Smooth muscle cell (in vitro differentiated cells): ENCODE measurements around the gene CPEB1. TPM values are rescaled to one million over a fixed set of nuclear protein-coding genes. Genes with fewer than 3 reads are reported as not detected.

Source experiments
- DNase-seq: peaks from one replicate; lab custom pipeline; 2025; ENCODE audit not compliant: unreplicated experiment; lab: John Stamatoyannopoulos, UW
- H2AFZ ChIP-seq: fragments of 200-600 bp; sonication (generic); 2 replicates; pipeline ENCODE4 v1.6.0; 2016; ENCODE audit warnings: antibody characterized with exemption, low read depth, mild to moderate bottlenecking
- H3F3A ChIP-seq: fragments of 200-600 bp; sonication (generic); 2 replicates; pipeline ENCODE4 v1.6.0; 2017; ENCODE audit warnings: antibody characterized with exemption, low read depth
- H3K27ac ChIP-seq: fragments of 200-600 bp; sonication (generic); 2 replicates; pipeline ENCODE4 v1.5.1; 2016; ENCODE audit warnings: low read depth, mild to moderate bottlenecking
- H3K27me3 ChIP-seq: fragments of 200-600 bp; sonication (generic); 2 replicates; pipeline ENCODE4 v1.6.1; 2016; ENCODE audit warnings: low read depth, mild to moderate bottlenecking
- H3K36me3 ChIP-seq: fragments of 200-600 bp; sonication (generic); 2 replicates; pipeline ENCODE4 v1.5.1; 2016; ENCODE audit warnings: low read depth
- H3K4me1 ChIP-seq: fragments of 200-600 bp; sonication (generic); 2 replicates; pipeline ENCODE4 v1.5.1; 2016; ENCODE audit warnings: low read depth
- H3K4me2 ChIP-seq: fragments of 200-600 bp; sonication (generic); 2 replicates; pipeline ENCODE4 v1.6.0; 2016; ENCODE audit warnings: mild to moderate bottlenecking
- H3K4me3 ChIP-seq: fragments of 200-600 bp; sonication (generic); 2 replicates; pipeline ENCODE4 v1.5.1; 2016; ENCODE audit warnings: mild to moderate bottlenecking
- H3K79me2 ChIP-seq: fragments of 200-600 bp; sonication (generic); 2 replicates; pipeline ENCODE4 v1.6.0; 2016; ENCODE audit warnings: low read depth, mild to moderate bottlenecking
- H3K9ac ChIP-seq: fragments of 200-600 bp; sonication (generic); 2 replicates; pipeline ENCODE4 v1.6.0; 2016; ENCODE audit warnings: low read depth
- H3K9me3 ChIP-seq: fragments of 200-600 bp; sonication (generic); replicated peaks from 2 replicates; pipeline ENCODE4 v1.5.1; 2016; ENCODE audit warnings: low read depth
- H4K20me1 ChIP-seq: fragments of 200-600 bp; sonication (generic); 2 replicates; pipeline ENCODE4 v1.6.0; 2016; ENCODE audit warnings: low read depth
- CTCF ChIP-seq: fragments of 200-600 bp; sonication (generic); IDR thresholded peaks from 2 replicates; pipeline ENCODE4 v1.5.1; 2017; ENCODE audit warnings: borderline replicate concordance, mild to moderate bottlenecking, antibody characterized with exemption; ENCODE audit not compliant: insufficient read depth, poor library complexity, severe bottlenecking
- WGBS: methylation state at CpG from one replicate; pipeline ENCODE4 v1.1.7; 2016; ENCODE audit warnings: low lambda C conversion rate; 5-methylcytosine and 5-hydroxymethylcytosine counted together
- polyA plus RNA-seq: library from polyadenylated mRNA; unstranded; fragments of >200 nt; fragmentation: Nextera tagmentation; extraction: Ambion mirVana; gene quantifications from 2 replicates; pipeline ENCODE4 v1.2.1, GENCODE V29; 2016
- total RNA-seq: library from RNA; depleted of rRNA; stranded (reverse); fragments of >200 nt; gene quantifications from 2 replicates; pipeline ENCODE4 v1.2.3, GENCODE V29; 2014

The CPEB1 gene
- total and polyA plus RNA-seq, 2 experiments from 2014 or later: 5.8 to 9.8 TPM

- Histone ChIP-seq H4K20me1 (no peaks in the 10 kb centered on the region), H3K36me3 (no peaks in the 10 kb centered on the region), H3K9ac (no peak overlapping the region), H3K27ac (no peak overlapping the region), H3K27me3 (no peaks in the 10 kb centered on the region), H3F3A (no peaks in the 10 kb centered on the region), H2AFZ (no peak overlapping the region), H3K79me2 (no peaks in the 10 kb centered on the region), H3K4me3 (no peak overlapping the region), H3K4me2 (no peak overlapping the region), H3K4me1 (peaks cover 13% of the 10 kb centered on the region), H3K9me3 (no peaks in the 10 kb centered on the region)
- DNase-seq: no peak
- 83% methylated on average over 3 of the region's 3 CpGs for WGBS
- no peak for TF ChIP-seq CTCF
These were observed 71.8 kb downstream of the CPEB1 start for GRCh38 chr15:82575335-82575734.

GRCh38 chr15:82572986-82573385, 74.2 kb downstream of the CPEB1 start:
- no peak overlapping the region for H3K27ac ChIP-seq
- H3K79me2 ChIP-seq: peaks cover 3% of the 10 kb centered on the region
- peaks cover 16% of the 10 kb centered on the region for H3K4me1 ChIP-seq
- H3K9me3 ChIP-seq: no peaks in the 10 kb centered on the region
- no peaks in the 10 kb centered on the region for H3F3A ChIP-seq
- no peaks in the 10 kb centered on the region for H3K36me3 ChIP-seq
- no peak overlapping the region for H3K4me3 ChIP-seq
- no peaks in the 10 kb centered on the region for H4K20me1 ChIP-seq
- DNase-seq: no peak
- no peak for TF ChIP-seq CTCF
- 76% methylated on average over 3 of the region's 3 CpGs for WGBS
- no peak overlapping the region for H3K4me2 ChIP-seq
- no peaks in the 10 kb centered on the region for H3K27me3 ChIP-seq
- no peak overlapping the region for H3K9ac ChIP-seq
- H2AFZ ChIP-seq: peak overlapping the region; percentile 57

GRCh38 chr15:82572311-82572710, 74.9 kb downstream of the CPEB1 start:
- Histone ChIP-seq H3K4me1 (peaks cover 16% of the 10 kb centered on the region), H3K27ac (peak overlapping the region; percentile 96), H3K36me3 (no peaks in the 10 kb centered on the region), H3K27me3 (no peaks in the 10 kb centered on the region), H2AFZ (peak overlapping the region; percentile 81), H4K20me1 (no peaks in the 10 kb centered on the region), H3K79me2 (peaks cover 3% of the 10 kb centered on the region), H3K4me3 (no peak overlapping the region), H3F3A (no peaks in the 10 kb centered on the region), H3K9me3 (no peaks in the 10 kb centered on the region), H3K4me2 (peak overlapping the region; percentile 82), H3K9ac (no peak overlapping the region)
- WGBS: 73% methylated on average over 5 of the region's 5 CpGs
- no peak for TF ChIP-seq CTCF
- no peak for DNase-seq

GRCh38 chr15:82571722-82572222, 75.4 kb downstream of the CPEB1 start:
- peak overlapping the region; percentile 79 for H3K9ac ChIP-seq

More at GRCh38 chr15:82571722-82572222, 75.4 kb downstream of the CPEB1 start:
- WGBS: 5% methylated on average over 17 of the region's 17 CpGs
- Histone ChIP-seq H3F3A (no peaks in the 10 kb centered on the region), H3K4me2 (peak overlapping the region; percentile 82), H3K4me3 (peak overlapping the region; percentile 38), H3K36me3 (no peaks in the 10 kb centered on the region), H3K79me2 (peaks cover 3% of the 10 kb centered on the region), H3K4me1 (peaks cover 16% of the 10 kb centered on the region), H3K27me3 (no peaks in the 10 kb centered on the region), H4K20me1 (no peaks in the 10 kb centered on the region), H3K27ac (peak overlapping the region; percentile 96), H2AFZ (peak overlapping the region; percentile 81), H3K9me3 (no peaks in the 10 kb centered on the region)
- no peak for TF ChIP-seq CTCF
- peak; percentile 36 for DNase-seq
